ENCODE measurements around the gene NSMCE1. TPM values are rescaled to one million over a fixed set of nuclear protein-coding genes. Genes with fewer than 3 reads are reported as not detected.

NSMCE1 gene
- total RNA-seq, 1 donor from 2014 or later, result 21.0 TPM

DNA sequence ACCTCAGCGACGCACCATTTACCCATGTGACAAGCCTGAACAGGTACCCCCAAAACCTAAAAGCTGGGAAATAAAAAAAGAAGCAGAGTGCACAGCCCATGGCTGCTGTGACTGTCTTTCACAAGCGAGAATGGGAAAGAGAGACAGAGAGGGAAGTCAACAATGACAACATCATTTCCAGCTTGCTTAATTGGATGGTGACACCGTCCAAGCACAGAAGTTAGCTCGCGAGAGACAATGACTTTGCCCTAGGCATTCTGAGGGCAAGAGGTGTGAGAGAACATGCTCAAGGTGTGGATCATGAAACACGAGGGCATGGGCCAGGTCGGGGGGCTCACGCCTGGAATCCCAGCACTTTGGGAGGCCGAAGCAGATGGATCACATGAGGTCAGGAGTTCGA lies 19.3 kb upstream of the NSMCE1 start:
- H3K4me3 Mint-ChIP-seq (ENCODE audit: unreplicated experiment), result no peak overlapping the region
- H3K27me3 Mint-ChIP-seq (ENCODE audit: unreplicated experiment), result peaks cover 7% of the 10 kb centered on the region
- H3K27ac Mint-ChIP-seq (ENCODE audit: unreplicated experiment), result no peak overlapping the region
- H3K9me3 Mint-ChIP-seq (ENCODE audit: unreplicated experiment), result no peaks in the 10 kb centered on the region
- DNase-seq (ENCODE audit: low spot score), result no peak
- H3K4me1 Mint-ChIP-seq (ENCODE audit: unreplicated experiment), result peaks cover 16% of the 10 kb centered on the region
- H3K36me3 Mint-ChIP-seq (ENCODE audit: low read depth, unreplicated experiment), result no peaks in the 10 kb centered on the region
- no peak for TF ChIP-seq CTCF (IDR thresholded peaks at IDR 0.05; ENCODE audit: unreplicated experiment)

DNA sequence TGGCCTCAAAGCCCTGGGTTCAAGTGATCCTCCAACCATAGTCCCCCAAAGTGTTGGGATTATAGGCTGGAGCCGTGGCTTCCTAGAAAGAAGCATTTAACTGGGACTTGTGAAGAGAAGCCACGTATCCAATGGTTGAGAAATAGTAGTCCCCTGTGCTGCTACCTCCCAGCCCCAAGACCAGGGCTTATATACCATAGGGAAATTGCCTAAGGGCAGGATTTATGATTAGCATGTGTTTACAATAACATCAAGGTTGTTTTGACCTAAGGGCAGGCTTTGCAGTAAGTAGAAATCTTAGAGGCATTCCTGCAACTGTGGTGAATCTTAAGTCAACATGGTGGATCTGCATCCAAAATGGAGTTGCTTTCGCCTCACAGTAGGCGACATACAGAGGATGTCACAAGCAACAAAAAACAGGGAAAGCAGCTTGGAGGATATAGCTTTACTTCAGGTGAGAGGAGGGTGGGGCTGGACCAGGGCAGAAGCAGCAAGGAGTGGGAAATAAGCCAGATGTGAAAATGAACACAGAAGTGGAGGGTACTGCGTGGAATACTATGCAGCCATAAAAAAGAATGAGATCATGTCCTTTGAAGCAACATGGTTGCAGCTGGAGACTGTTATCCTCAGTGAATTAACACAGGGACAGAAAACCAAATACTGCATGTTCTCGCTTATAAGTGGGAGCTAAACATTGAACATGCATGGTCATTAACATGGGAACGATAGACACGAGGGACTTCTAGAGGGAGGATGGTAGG lies 18.7 kb upstream of the NSMCE1 start:
- no peaks in the 10 kb centered on the region for H3K9me3 Mint-ChIP-seq (ENCODE audit: unreplicated experiment)
- no peaks in the 10 kb centered on the region for H3K36me3 Mint-ChIP-seq (ENCODE audit: low read depth, unreplicated experiment)
- no peak for TF ChIP-seq CTCF (IDR thresholded peaks at IDR 0.05; ENCODE audit: unreplicated experiment)
- no peak for DNase-seq (ENCODE audit: low spot score)
- peaks cover 7% of the 10 kb centered on the region for H3K27me3 Mint-ChIP-seq (ENCODE audit: unreplicated experiment)
- H3K27ac Mint-ChIP-seq (ENCODE audit: unreplicated experiment), result no peak overlapping the region
- H3K4me1 Mint-ChIP-seq (ENCODE audit: unreplicated experiment), result peaks cover 16% of the 10 kb centered on the region
- H3K4me3 Mint-ChIP-seq (ENCODE audit: unreplicated experiment), result peak overlapping the region; percentile 47

DNA sequence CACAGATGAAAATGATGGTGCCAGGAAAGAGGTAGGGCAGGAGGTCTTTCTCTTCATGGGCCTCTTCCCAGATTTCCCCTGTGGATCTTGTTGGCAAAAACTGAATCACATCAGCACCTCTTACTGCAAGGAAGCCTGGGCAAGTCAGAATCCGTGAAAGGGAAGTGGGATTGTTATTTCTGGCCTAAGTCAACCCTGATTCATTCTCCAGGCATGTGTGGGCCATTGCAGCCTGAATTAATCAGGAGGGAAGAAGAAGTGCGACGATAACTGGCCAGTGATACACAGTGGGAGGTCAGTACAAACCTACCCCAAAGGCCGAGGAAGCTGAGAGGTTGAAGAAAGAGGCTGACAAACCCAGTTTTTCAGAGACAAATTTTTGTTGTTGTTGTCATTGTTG lies 17.9 kb upstream of the NSMCE1 start:
- H3K9me3 Mint-ChIP-seq (ENCODE audit: unreplicated experiment), result no peaks in the 10 kb centered on the region
- H3K27ac Mint-ChIP-seq (ENCODE audit: unreplicated experiment), result no peak overlapping the region
- no peaks in the 10 kb centered on the region for H3K36me3 Mint-ChIP-seq (ENCODE audit: low read depth, unreplicated experiment)
- no peak overlapping the region for H3K4me3 Mint-ChIP-seq (ENCODE audit: unreplicated experiment)
- no peak for DNase-seq (ENCODE audit: low spot score)
- H3K4me1 Mint-ChIP-seq (ENCODE audit: unreplicated experiment), result peaks cover 16% of the 10 kb centered on the region
- peaks cover 7% of the 10 kb centered on the region for H3K27me3 Mint-ChIP-seq (ENCODE audit: unreplicated experiment)
- TF ChIP-seq CTCF (IDR thresholded peaks at IDR 0.05; ENCODE audit: unreplicated experiment), result no peak

- Mint-ChIP-seq H3K27ac (ENCODE audit: unreplicated experiment) (peak overlapping the region; percentile 6), H3K9me3 (ENCODE audit: unreplicated experiment) (no peaks in the 10 kb centered on the region), H3K4me3 (ENCODE audit: unreplicated experiment) (no peak overlapping the region), H3K4me1 (ENCODE audit: unreplicated experiment) (peaks cover 16% of the 10 kb centered on the region), H3K36me3 (ENCODE audit: low read depth, unreplicated experiment) (no peaks in the 10 kb centered on the region), H3K27me3 (ENCODE audit: unreplicated experiment) (peaks cover 5% of the 10 kb centered on the region)
- TF ChIP-seq CTCF (IDR thresholded peaks at IDR 0.05; ENCODE audit: unreplicated experiment), result no peak
- DNase-seq (ENCODE audit: low spot score), result no peak
Observed at GRCh38 chr16:27285676-27286196, 17.2 kb upstream of the NSMCE1 start.
